NOMO-1 treated with DMSO at 0.1 percent for 48 hours (cell line): ENCODE results near the gene SHPK.
"Not testable (repeated sequence)": the region's sequence is repeated elsewhere in the genome, so short reads cannot be mapped to it uniquely, and the experiment has no call there.

Experiments used
- DNase-seq: peaks from one replicate; lab custom pipeline; 2025; ENCODE audit not compliant: unreplicated experiment; lab: John Stamatoyannopoulos, UW

The SHPK gene

DNA sequence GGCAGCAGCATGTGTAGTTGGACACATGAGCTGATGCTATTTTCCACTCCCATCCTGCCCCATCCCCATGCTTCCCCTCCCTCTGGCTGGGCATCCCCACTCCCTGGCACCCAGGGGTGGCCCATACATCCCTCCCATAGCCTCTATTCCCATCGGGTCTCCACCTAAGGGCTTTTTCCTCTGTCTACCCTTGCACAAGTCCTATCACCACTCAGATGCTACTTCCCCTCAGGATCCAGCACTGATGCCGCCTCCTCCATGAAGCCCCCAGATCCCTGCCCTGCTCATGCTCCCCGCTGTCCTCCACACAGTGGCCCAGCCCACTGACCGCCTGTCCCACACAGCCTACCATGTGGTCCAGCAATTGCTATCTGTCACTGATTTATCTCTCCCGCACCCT lies 42.7 kb downstream of the SHPK start:
- DNase-seq, result no peak

GRCh38 chr17:3592216-3592860 lies 43.7 kb downstream of the SHPK start:
- no peak for DNase-seq

DNA sequence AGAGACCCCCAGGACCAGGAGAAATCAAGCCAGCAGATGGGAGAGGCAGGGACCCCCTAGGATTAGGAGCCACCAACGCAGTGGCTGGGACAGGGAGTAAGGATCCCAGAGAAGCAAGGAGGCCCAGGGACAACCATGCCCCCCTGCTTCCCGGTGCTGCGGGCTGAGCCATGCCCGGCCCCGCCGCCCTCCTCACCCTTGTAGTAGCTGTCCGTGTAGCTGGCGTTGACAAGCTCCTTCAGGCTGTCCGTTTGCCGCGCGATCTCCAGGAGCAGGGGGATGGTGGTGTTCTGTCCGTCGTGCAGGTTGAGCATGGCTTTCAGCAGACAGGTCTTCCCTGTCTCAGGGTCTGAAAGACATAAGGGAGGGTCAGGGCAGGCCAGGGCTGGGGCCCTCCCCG lies 45.3 kb downstream of the SHPK start:
- DNase-seq, result no peak

GRCh38 chr17:3590231-3590630 lies 45.8 kb downstream of the SHPK start:
- DNase-seq, result no peak

- DNase-seq, result no peak
These were observed 46.3 kb downstream of the SHPK start for GRCh38 chr17:3589784-3590183.

DNA sequence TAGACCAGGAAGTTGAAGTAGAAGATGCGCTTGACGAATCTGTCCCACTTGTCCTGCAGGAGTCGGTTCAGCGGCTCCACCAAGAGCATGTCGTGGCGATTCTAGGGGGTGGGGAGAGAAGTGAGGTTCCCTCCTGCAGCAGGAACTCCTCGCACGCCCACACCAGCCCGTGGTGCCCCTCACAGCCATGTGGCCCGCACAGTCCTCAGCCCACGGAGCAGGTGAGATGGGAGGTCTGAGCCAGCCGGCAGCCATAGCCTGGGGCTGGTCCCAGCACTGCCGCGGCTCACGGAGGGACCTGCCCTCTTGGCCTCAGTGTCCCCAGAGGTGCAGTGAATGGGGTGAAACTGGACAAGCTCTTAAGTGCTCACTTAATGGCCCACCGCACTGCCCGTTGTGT lies 50.2 kb downstream of the SHPK start:
- DNase-seq, result no peak

GRCh38 chr17:3583456-3583855 lies 52.6 kb downstream of the SHPK start:
- DNase-seq, result no peak

GRCh38 chr17:3582915-3583314 lies 53.1 kb downstream of the SHPK start:
- DNase-seq, result no peak

GRCh38 chr17:3578667-3579066 lies 57.4 kb downstream of the SHPK start:
- not testable (repeated sequence) for DNase-seq

DNA sequence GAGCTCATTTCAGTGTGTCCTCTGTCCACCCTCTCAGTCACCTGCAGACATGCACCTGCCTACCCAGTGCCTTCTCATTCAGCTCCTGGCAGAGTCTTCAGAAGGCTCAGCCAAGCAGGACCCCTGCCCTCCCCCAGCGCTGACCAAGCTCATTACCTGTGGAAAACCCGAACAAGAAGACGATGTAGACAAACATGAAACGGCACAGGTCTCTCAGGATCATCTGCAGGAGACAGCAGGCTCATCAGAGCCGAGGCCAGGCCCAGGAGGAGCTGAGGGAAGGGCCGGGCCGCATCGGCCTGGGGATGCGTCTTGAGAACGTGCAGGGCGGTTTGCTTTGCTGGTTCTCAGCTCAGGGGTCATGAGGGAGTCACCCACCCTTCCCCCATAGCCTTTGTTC lies 59.1 kb downstream of the SHPK start:
- DNase-seq, result no peak

DNA sequence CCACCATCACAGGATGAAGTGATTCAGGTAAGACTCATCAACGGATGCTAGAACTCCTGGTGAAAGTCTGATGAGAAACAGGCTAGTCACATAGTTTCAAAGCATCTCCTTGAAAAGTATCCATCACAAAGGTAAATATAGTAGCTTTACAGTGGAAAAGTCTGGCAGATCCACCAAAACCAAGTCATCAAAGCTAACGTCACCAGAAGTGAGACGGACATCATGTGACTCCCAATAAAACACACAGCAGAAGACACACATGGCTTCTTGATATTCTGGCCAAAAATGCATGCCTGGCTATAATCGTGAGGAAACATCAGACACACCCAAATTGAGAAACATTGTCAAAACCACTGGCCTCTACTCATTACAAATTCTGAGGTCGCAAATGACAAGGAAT lies 60.5 kb downstream of the SHPK start:
- DNase-seq, result no peak

- DNase-seq, result no peak
These were observed 61.8 kb downstream of the SHPK start for GRCh38 chr17:3574231-3574630.

DNA sequence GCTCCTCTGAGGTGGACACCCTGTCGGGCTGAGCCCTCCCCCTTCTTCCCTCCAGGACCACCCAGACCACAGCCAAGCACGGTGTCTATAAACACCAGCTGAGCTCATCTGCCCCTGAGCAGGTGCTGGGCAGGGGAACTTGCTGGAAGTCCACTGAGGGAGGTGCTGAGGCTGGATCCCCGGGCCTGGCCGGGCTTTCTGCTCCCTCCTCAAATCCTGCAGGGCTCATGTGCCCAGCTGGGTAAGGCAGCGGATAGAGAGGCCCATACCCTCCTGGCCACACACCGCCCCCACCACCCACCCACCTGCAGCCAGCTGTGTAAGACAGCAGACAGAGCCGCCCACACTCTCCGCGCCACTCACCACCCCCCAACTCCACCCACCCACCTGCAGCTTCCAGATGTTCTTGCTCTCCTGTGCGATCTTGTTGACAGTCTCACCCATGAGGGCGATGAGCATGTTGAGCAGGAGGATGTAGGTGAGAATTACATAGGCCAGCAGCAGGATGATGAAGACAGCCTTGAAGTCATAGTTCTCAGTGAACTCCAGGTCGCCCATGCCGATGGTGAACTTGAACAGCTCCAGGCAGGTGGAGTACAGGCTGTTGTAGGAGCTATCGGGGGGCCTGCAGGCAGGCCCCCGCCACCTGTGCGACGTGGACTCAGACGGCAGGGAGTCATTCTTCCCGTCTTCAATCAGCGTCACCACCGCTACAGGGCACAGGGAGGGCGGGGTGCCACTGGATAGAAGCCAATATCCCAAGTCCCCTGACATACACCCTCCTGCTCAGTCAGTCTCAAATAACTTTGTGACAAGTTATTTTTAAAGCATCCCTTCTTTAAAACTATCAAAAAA lies 62.6 kb downstream of the SHPK start:
- DNase-seq, result no peak

GRCh38 chr17:3572231-3572630 lies 63.8 kb downstream of the SHPK start:
- DNase-seq, result no peak

GRCh38 chr17:3571043-3571900 lies 64.8 kb downstream of the SHPK start:
- DNase-seq, result no peak

DNA sequence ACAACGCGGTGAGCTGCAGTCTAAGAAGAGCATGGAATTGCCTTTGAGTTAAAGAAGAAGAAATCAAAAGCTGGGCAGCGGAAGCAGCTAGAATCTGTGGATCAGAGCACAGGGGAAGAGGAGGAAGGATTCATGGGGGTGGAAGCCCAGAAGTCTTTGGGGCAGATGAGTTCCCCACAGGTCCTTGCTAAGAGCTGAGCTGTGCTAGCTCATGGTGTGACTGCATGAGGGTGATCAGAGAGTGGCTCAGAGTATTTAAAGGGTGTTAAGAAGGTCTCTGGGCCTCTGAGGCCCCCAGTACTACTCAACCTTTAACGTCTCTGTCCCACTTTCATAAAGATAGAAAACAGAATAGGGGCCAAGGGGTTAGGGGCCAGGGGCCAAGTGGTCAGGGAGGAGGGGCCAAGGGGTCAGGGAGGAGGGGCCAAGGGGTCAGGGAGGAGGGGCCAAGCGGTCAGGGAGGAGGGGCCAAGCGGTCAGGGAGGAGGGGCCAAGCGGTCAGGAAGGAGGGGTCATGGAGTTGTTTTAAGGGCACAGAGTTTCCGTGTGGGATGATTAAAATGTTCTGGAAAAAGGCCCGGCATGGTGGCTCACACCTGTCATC lies 66.4 kb downstream of the SHPK start:
- DNase-seq, result no peak

DNA sequence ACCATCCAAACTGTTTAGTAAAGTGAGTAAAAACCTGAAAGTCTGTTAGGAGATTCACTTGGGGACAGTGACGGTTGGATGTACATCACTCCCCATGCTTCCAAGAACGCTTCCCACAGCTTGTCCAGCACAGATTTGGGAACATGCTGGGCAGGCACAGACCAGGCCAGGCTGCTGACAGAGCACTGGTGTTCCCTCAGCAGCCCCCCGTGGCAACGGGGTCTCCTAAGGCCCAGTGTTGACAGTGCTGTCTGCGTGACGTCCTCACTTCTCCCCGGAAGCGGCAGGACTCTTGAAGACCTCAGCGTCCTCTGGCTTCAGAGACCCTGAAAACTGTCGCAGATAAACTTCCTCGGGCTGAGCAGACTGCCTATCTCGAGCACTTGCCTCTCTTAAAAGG lies 69.5 kb downstream of the SHPK start:
- no peak for DNase-seq

GRCh38 chr17:3565143-3565542 lies 70.9 kb downstream of the SHPK start:
- DNase-seq, result no peak

DNA sequence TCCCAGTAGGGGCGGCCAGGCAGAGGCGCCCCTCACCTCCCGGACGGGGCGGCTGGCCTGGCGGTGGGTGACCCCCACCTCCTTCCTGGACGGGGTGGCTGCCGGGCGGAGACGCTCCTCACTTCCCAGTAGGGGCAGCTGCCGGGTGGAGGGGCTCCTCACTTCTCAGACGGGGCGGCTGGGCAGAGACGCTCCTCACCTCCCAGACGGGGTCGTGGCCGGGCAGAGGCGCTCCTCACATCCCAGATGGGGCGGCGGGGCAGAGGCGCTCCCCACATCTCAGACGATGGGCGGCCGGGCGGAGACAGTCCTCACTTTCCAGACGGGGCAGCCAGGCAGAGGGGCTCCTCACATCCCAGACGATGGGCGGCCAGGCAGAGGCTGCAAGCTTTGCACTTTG lies 71.8 kb downstream of the SHPK start:
- not testable (repeated sequence) for DNase-seq

DNA sequence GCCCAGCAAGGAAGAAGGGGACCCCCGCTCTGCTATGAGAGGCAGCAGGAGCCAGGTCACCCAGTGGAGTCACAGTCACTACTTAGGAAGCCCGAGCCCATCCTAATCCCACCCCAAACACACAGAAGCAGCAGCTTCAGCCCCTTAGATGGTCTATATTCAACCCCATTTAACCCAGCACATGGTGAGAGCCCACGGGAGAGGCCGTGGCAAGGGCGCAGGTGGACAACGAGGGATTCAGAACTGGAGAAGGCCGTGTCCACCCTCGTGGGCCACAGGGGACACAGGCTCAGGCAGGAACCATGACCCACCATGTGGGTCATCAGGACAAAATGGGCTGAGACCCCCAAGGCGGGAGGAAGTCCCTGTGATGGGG lies 76.8 kb downstream of the SHPK start:
- DNase-seq, result no peak

DNA sequence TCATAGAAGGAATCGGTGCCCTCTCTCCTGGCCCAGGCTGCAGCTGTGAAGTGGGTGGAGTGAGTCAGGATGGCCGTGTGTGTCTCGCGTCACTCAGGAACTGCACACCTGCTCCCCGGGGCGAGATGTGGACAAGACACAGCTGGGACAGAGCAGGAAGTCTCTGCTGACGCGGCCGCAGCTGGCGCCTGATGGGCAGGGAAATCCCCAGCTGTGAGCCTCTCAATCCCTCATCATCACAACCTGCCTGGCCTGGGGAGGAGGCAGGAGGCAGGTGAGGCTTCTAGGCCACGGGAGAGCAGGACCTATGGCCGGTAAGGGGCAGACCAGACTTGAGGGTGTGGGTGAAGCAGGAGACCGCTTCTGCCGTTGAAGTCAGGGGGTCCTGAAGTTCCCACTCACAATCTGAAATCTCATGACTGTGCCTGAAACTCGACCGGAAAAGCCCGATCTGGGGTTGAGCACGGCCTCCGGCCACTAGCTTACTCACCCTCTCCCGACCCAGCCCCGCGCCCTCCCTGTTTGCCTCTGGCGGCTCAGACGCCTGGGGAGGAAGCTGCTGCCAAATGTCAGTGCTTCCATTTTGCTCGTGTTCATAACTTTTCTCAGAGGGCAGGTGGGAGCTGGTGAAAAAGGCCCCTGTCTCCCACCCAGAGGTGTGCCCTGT lies 77.3 kb downstream of the SHPK start:
- DNase-seq, result no peak
